KMS-11 (cell line): ENCODE results near the gene FIZ1.

Source experiments
- H2AFZ ChIP-seq: fragments of 200-600 bp; sonication (generic); 2 replicates; pipeline ENCODE4 v1.6.1; 2016; ENCODE audit warnings: antibody characterized with exemption, mixed run types, low read depth
- H3K27ac ChIP-seq: fragments of 200-600 bp; sonication (generic); 2 replicates; pipeline ENCODE4 v1.6.1; 2016; ENCODE audit warnings: mild to moderate bottlenecking, mixed run types
- H3K27me3 ChIP-seq: fragments of 200-600 bp; sonication (generic); 2 replicates; pipeline ENCODE4 v1.6.1; 2017; ENCODE audit warnings: mild to moderate bottlenecking, low read depth, mixed run types, moderate library complexity; ENCODE audit not compliant: insufficient read depth
- H3K36me3 ChIP-seq: fragments of 200-600 bp; sonication (generic); 2 replicates; pipeline ENCODE4 v1.6.1; 2017; ENCODE audit warnings: mild to moderate bottlenecking, mixed run types; ENCODE audit not compliant: insufficient read depth
- H3K4me1 ChIP-seq: fragments of 200-600 bp; sonication (generic); 2 replicates; pipeline ENCODE4 v1.6.1; 2016; ENCODE audit warnings: mild to moderate bottlenecking, low read depth, mixed run types; ENCODE audit not compliant: poor library complexity, severe bottlenecking
- H3K4me2 ChIP-seq: fragments of 200-600 bp; sonication (generic); 2 replicates; pipeline ENCODE4 v1.7.0; 2016; ENCODE audit warnings: mild to moderate bottlenecking, mixed run types
- H3K4me3 ChIP-seq: fragments of 200-600 bp; sonication (generic); IDR thresholded peaks from 2 replicates; pipeline ENCODE4 v1.6.1; 2017; ENCODE audit warnings: low read depth, low read length, mixed read lengths; ENCODE audit not compliant: insufficient read depth
- H3K79me2 ChIP-seq: fragments of 200-600 bp; sonication (generic); 2 replicates; pipeline ENCODE4 v1.6.1; 2016; ENCODE audit warnings: low read depth, mixed run types; ENCODE audit not compliant: insufficient read depth
- H3K9ac ChIP-seq: fragments of 200-600 bp; sonication (generic); 2 replicates; pipeline ENCODE4 v1.6.1; 2016; ENCODE audit warnings: mild to moderate bottlenecking, mixed run types
- H4K20me1 ChIP-seq: fragments of 200-600 bp; sonication (generic); 2 replicates; pipeline ENCODE4 v1.6.1; 2016; ENCODE audit warnings: mild to moderate bottlenecking, mixed run types; ENCODE audit not compliant: insufficient read depth
- CTCF ChIP-seq: fragments of 200-600 bp; sonication (generic); conservative IDR thresholded peaks from 2 replicates; pipeline ENCODE4 v1.6.1; 2017; ENCODE audit warnings: low read depth, mild to moderate bottlenecking, antibody characterized with exemption, low read length, moderate library complexity, mixed read lengths

Gene FIZ1

GRCh38 chr19:55590109-55590508, 9.2 kb downstream of the FIZ1 start:
- Histone ChIP-seq H3K4me2 (no peak overlapping the region), H3K36me3 (no peaks in the 10 kb centered on the region), H3K27ac (no peak overlapping the region)

GRCh38 chr19:55588738-55589137, 10.6 kb downstream of the FIZ1 start:
- TF ChIP-seq CTCF: no peak
- Histone ChIP-seq H4K20me1 (no peaks in the 10 kb centered on the region), H2AFZ (no peak overlapping the region), H3K27ac (no peak overlapping the region), H3K79me2 (no peaks in the 10 kb centered on the region), H3K9ac (no peak overlapping the region), H3K4me1 (peaks cover 6% of the 10 kb centered on the region), H3K27me3 (peaks cover 23% of the 10 kb centered on the region), H3K4me2 (no peak overlapping the region), H3K4me3 (no peak overlapping the region), H3K36me3 (no peaks in the 10 kb centered on the region)

More at GRCh38 chr19:55590109-55590508, 9.2 kb downstream of the FIZ1 start:
- no peaks in the 10 kb centered on the region for H3K79me2 ChIP-seq
- H3K4me1 ChIP-seq: peaks cover 6% of the 10 kb centered on the region
- no peaks in the 10 kb centered on the region for H4K20me1 ChIP-seq
- H2AFZ ChIP-seq: no peak overlapping the region
- no peak for TF ChIP-seq CTCF
- H3K4me3 ChIP-seq: no peak overlapping the region
- H3K27me3 ChIP-seq: peaks cover 18% of the 10 kb centered on the region
- H3K9ac ChIP-seq: no peak overlapping the region

GRCh38 chr19:55586976-55587668, 12.2 kb downstream of the FIZ1 start:
- no peak for TF ChIP-seq CTCF
- H3K27ac ChIP-seq: no peak overlapping the region
- H3K4me2 ChIP-seq: peak overlapping the region; percentile 67
- H3K27me3 ChIP-seq: peaks cover 26% of the 10 kb centered on the region
- no peak overlapping the region for H3K9ac ChIP-seq
- H3K4me1 ChIP-seq: peaks cover 6% of the 10 kb centered on the region
- H3K79me2 ChIP-seq: no peaks in the 10 kb centered on the region
- H3K4me3 ChIP-seq: no peak overlapping the region
- H2AFZ ChIP-seq: peak overlapping the region; percentile 41
- H3K36me3 ChIP-seq: no peaks in the 10 kb centered on the region
- H4K20me1 ChIP-seq: no peaks in the 10 kb centered on the region

- H3K27ac ChIP-seq: no peak overlapping the region
- peaks cover 6% of the 10 kb centered on the region for H3K4me1 ChIP-seq
- no peak overlapping the region for H3K4me3 ChIP-seq
- H3K4me2 ChIP-seq: no peak overlapping the region
- peaks cover 26% of the 10 kb centered on the region for H3K27me3 ChIP-seq
- TF ChIP-seq CTCF: no peak
- no peak overlapping the region for H2AFZ ChIP-seq
- no peaks in the 10 kb centered on the region for H4K20me1 ChIP-seq
- no peaks in the 10 kb centered on the region for H3K79me2 ChIP-seq
- H3K36me3 ChIP-seq: no peaks in the 10 kb centered on the region
- H3K9ac ChIP-seq: no peak overlapping the region
These were observed 13.5 kb downstream of the FIZ1 start for GRCh38 chr19:55585658-55586339.
